Left ventricle myocardium inferior (tissue), 1 donor: ENCODE results near the gene EOMES. TPM values are rescaled to one million over a fixed set of nuclear protein-coding genes. Genes with fewer than 3 reads are reported as not detected.

Experiments used
- DNase-seq: peaks from one replicate; pipeline ENCODE4 v3.0.0-alpha.2; 2020
- H3K27ac ChIP-seq: fragments of 200-600 bp; replicated peaks from 2 replicates; pipeline ENCODE4 v1.8.0; 2021
- H3K27me3 ChIP-seq: fragments of 200-600 bp; 2 replicates; pipeline ENCODE4 v1.8.0; 2021; ENCODE audit warnings: low read depth
- H3K36me3 ChIP-seq: fragments of 200-600 bp; 2 replicates; pipeline ENCODE4 v1.8.0; 2021
- H3K4me1 ChIP-seq: fragments of 200-600 bp; 2 replicates; pipeline ENCODE4 v1.8.0; 2021
- H3K4me3 ChIP-seq: fragments of 200-600 bp; 2 replicates; pipeline ENCODE4 v1.8.0; 2021; ENCODE audit warnings: mild to moderate bottlenecking, moderate library complexity
- H3K9me3 ChIP-seq: fragments of 200-600 bp; replicated peaks from 2 replicates; pipeline ENCODE4 v1.8.0; 2021
- CTCF ChIP-seq: fragments of 200-600 bp; IDR thresholded peaks from 2 replicates; pipeline ENCODE4 v1.8.0; 2021; ENCODE audit warnings: antibody characterized with exemption, mild to moderate bottlenecking, borderline replicate concordance
- intact Hi-C: fragments of 100-400 bp; cut with micrococcal nuclease; formaldehyde crosslinking; loops from one replicate; pipeline ENCODE4 v1.11.0; 2022
- total RNA-seq: library from RNA; stranded (reverse); fragmentation: NEBNext Ultra II Directional; extraction: Animal tissue kit (Norgen Biotek cat#: 25700); gene quantifications from one replicate; pipeline ENCODE4 v1.2.1, GENCODE V29; 2021
- donor health status: DM: no; HTN: yes; CAD: no; lungs with severe emphysema.

The EOMES gene
- total RNA-seq, 1 donor from 2014 or later, result 0.14 TPM

- Histone ChIP-seq H3K36me3 (no peaks in the 10 kb centered on the region), H3K27me3 (peaks cover 14% of the 10 kb centered on the region), H3K4me3 (no peak overlapping the region), H3K9me3 (no peaks in the 10 kb centered on the region), H3K4me1 (no peaks in the 10 kb centered on the region), H3K27ac (no peak overlapping the region)
- intact Hi-C loops, result no loop called here
- TF ChIP-seq CTCF, result no peak
- no peak for DNase-seq
Observed at GRCh38 chr3:27749643-27750042, 27.5 kb upstream of the EOMES start.

DNA sequence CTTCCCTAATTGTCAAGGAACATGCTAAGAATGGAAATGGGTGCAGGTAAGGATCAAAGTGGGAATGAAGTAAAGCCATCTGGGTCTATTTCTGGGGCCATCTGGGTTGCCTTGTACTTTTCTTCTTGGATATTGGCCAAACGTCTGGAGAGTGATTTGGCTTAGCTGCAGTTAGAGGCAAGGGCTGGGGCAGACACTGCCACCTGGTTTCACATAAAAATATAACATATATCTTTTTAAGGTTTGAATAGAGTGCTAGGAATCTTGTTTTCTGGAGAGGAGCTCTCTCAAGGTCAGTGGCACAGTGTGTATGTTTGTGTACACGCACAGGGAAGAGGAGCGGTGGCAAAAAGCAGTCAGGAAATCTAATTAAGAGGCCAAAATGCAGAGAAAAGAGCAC lies 24.7 kb upstream of the EOMES start:
- Histone ChIP-seq H3K4me1 (no peaks in the 10 kb centered on the region), H3K27me3 (peaks cover 23% of the 10 kb centered on the region), H3K9me3 (no peaks in the 10 kb centered on the region), H3K36me3 (no peaks in the 10 kb centered on the region), H3K4me3 (no peak overlapping the region), H3K27ac (no peak overlapping the region)
- DNase-seq, result no peak
- no peak for TF ChIP-seq CTCF
- intact Hi-C loops, result no loop called here

GRCh38 chr3:27740854-27741253 lies 18.7 kb upstream of the EOMES start:
- Histone ChIP-seq H3K27ac (no peak overlapping the region), H3K4me1 (no peaks in the 10 kb centered on the region), H3K36me3 (no peaks in the 10 kb centered on the region), H3K27me3 (peaks cover 28% of the 10 kb centered on the region), H3K4me3 (no peak overlapping the region), H3K9me3 (no peaks in the 10 kb centered on the region)
- no peak for TF ChIP-seq CTCF
- intact Hi-C loops, result no loop called here
- DNase-seq, result no peak

DNA sequence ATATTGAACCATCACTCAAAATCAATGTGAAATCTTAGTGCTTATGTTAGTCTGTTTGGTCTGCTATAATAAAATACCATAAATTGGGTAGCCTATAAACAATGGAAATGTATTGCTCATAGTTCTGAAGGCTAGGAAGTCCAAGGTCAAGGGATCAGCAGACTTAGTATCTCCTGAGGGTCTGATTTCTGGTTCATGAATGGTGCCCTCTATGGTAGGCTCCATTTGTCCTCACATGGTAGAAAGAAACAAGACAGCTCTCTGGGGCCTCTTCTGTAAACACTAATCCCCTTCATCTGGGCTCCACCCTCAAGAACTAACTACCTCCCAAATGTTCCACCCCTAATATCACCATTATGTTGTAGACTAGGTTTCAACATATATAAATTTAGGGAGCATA lies 15.0 kb upstream of the EOMES start:
- Histone ChIP-seq H3K4me1 (no peaks in the 10 kb centered on the region), H3K27me3 (peaks cover 29% of the 10 kb centered on the region), H3K36me3 (no peaks in the 10 kb centered on the region), H3K4me3 (no peak overlapping the region), H3K27ac (no peak overlapping the region), H3K9me3 (no peaks in the 10 kb centered on the region)
- no peak for TF ChIP-seq CTCF
- intact Hi-C loops, result no loop called here
- DNase-seq, result no peak

GRCh38 chr3:27730774-27731659 lies 8.9 kb upstream of the EOMES start:
- intact Hi-C loops, result no loop called here
- Histone ChIP-seq H3K36me3 (no peaks in the 10 kb centered on the region), H3K9me3 (no peaks in the 10 kb centered on the region), H3K4me3 (no peak overlapping the region), H3K27me3 (peaks cover 73% of the 10 kb centered on the region), H3K4me1 (peaks cover 28% of the 10 kb centered on the region), H3K27ac (no peak overlapping the region)
- TF ChIP-seq CTCF, result no peak
- no peak for DNase-seq
